Activated CD8-positive, alpha-beta memory T cell treated with anti-CD3 and anti-CD28 coated beads for 24 hours (primary cell): ENCODE results near the gene FAM161A.

Experiments
- DNase-seq: peaks from one replicate; pipeline ENCODE4 v3.0.0-alpha.2; 2020

Gene FAM161A

DNA sequence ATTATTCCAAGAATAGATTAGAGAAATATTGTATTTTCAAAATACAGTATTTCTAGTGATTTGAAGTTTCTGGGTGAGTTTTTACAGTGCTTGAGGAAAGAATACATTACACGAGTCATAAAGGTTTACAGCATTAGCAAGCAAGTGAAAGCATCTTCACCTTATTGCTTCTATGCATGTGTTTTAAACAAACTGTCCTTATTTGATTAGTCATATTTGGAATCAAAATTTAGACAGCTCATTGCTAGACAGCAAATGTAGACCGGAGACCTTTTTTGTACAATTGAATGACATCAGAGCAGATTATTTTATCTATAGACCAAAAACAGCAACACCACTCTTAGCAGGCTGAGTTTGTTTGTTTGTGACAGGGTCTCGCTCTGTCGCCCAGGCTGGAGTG, 69.2 kb downstream of the FAM161A start:
- no peak for DNase-seq

DNA sequence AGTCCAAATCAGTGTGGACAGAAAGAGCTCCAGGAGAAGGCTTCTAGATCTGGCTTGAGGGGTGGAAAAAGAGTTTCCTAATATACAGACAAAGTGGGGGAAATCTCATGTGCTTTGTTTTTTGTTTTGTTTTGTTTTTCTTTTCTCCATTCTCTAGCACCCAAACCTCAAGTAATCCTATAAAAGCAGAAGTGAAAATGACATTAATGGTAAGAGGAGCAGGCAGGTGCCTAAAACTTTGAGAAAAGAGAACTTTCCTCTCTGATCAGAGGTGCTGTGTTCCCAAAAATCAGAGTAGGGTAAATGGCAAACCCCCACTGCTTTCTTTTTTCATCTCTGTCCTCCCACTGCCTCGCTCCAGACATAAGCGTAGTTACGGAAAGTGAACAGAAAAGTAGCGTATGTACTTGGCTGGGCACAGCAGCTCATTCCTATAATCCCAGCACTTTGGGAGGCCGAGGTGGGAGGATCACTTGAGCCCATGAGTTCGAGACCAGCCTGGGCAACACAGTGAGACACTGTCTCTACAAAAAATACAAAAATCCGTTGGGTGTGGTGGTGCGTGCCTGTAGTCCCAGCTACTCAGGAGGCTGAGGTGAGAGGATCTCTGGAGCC, 77.8 kb downstream of the FAM161A start:
- DNase-seq = no peak
